Left ventricle myocardium inferior (tissue), 1 donor: ENCODE results near the gene AGAP1. TPM values are rescaled to one million over a fixed set of nuclear protein-coding genes. Genes with fewer than 3 reads are reported as not detected.

Source experiments
- DNase-seq: peaks from one replicate; pipeline ENCODE4 v3.0.0-alpha.2; 2020
- H3K27ac ChIP-seq: fragments of 200-600 bp; replicated peaks from 2 replicates; pipeline ENCODE4 v1.8.0; 2021
- H3K27me3 ChIP-seq: fragments of 200-600 bp; 2 replicates; pipeline ENCODE4 v1.8.0; 2021; ENCODE audit warnings: low read depth
- H3K36me3 ChIP-seq: fragments of 200-600 bp; 2 replicates; pipeline ENCODE4 v1.8.0; 2021
- H3K4me1 ChIP-seq: fragments of 200-600 bp; 2 replicates; pipeline ENCODE4 v1.8.0; 2021
- H3K4me3 ChIP-seq: fragments of 200-600 bp; 2 replicates; pipeline ENCODE4 v1.8.0; 2021; ENCODE audit warnings: mild to moderate bottlenecking, moderate library complexity
- H3K9me3 ChIP-seq: fragments of 200-600 bp; replicated peaks from 2 replicates; pipeline ENCODE4 v1.8.0; 2021
- CTCF ChIP-seq: fragments of 200-600 bp; IDR thresholded peaks from 2 replicates; pipeline ENCODE4 v1.8.0; 2021; ENCODE audit warnings: antibody characterized with exemption, mild to moderate bottlenecking, borderline replicate concordance
- intact Hi-C: fragments of 100-400 bp; cut with micrococcal nuclease; formaldehyde crosslinking; loops from one replicate; pipeline ENCODE4 v1.11.0; 2022
- total RNA-seq: library from RNA; stranded (reverse); fragmentation: NEBNext Ultra II Directional; extraction: Animal tissue kit (Norgen Biotek cat#: 25700); gene quantifications from one replicate; pipeline ENCODE4 v1.2.1, GENCODE V29; 2021
- donor health status: DM: no; HTN: yes; CAD: no; lungs with severe emphysema.

The AGAP1 gene
- total RNA-seq, 1 donor from 2014 or later: 18.1 TPM

- Histone ChIP-seq H3K27me3 (no peaks in the 10 kb centered on the region), H3K36me3 (peaks cover 7% of the 10 kb centered on the region), H3K27ac (no peak overlapping the region), H3K4me3 (no peak overlapping the region), H3K9me3 (no peaks in the 10 kb centered on the region), H3K4me1 (peaks cover 18% of the 10 kb centered on the region)
- intact Hi-C loops: no loop called here
- TF ChIP-seq CTCF: no peak
- no peak for DNase-seq
These were observed 485.2 kb downstream of the AGAP1 start for GRCh38 chr2:235979037-235979436.

- DNase-seq: no peak
- Histone ChIP-seq H3K9me3 (peaks cover 4% of the 10 kb centered on the region), H3K4me1 (peaks cover 18% of the 10 kb centered on the region), H3K36me3 (peaks cover 7% of the 10 kb centered on the region), H3K27ac (no peak overlapping the region), H3K4me3 (no peak overlapping the region), H3K27me3 (no peaks in the 10 kb centered on the region)
- intact Hi-C loops: no loop called here
- no peak for TF ChIP-seq CTCF
These were observed 486.1 kb downstream of the AGAP1 start for GRCh38 chr2:235979753-235980435.

GRCh38 chr2:235981631-235982030, 487.8 kb downstream of the AGAP1 start:
- Histone ChIP-seq H3K27ac (no peak overlapping the region), H3K27me3 (no peaks in the 10 kb centered on the region), H3K36me3 (peaks cover 2% of the 10 kb centered on the region), H3K4me3 (no peak overlapping the region), H3K9me3 (peaks cover 4% of the 10 kb centered on the region), H3K4me1 (peaks cover 18% of the 10 kb centered on the region)
- DNase-seq: no peak
- TF ChIP-seq CTCF: no peak
- intact Hi-C loops: no loop called here

- H3K9me3 ChIP-seq: peaks cover 4% of the 10 kb centered on the region
- no peak overlapping the region for H3K4me3 ChIP-seq
- intact Hi-C loops: no loop called here
- no peak overlapping the region for H3K27ac ChIP-seq
- TF ChIP-seq CTCF: no peak
- no peaks in the 10 kb centered on the region for H3K36me3 ChIP-seq
- no peaks in the 10 kb centered on the region for H3K27me3 ChIP-seq
- H3K4me1 ChIP-seq: peaks cover 10% of the 10 kb centered on the region
- DNase-seq: no peak
These were observed 489.2 kb downstream of the AGAP1 start for GRCh38 chr2:235983016-235983415.

GRCh38 chr2:235984552-235984951, 490.7 kb downstream of the AGAP1 start:
- Histone ChIP-seq H3K4me3 (no peak overlapping the region), H3K36me3 (no peaks in the 10 kb centered on the region), H3K27me3 (no peaks in the 10 kb centered on the region), H3K9me3 (peaks cover 4% of the 10 kb centered on the region), H3K4me1 (no peaks in the 10 kb centered on the region), H3K27ac (no peak overlapping the region)
- DNase-seq: no peak
- no peak for TF ChIP-seq CTCF
- intact Hi-C loops: no loop called here
